ENCODE results near the gene PDK2.

The PDK2 gene

DNA sequence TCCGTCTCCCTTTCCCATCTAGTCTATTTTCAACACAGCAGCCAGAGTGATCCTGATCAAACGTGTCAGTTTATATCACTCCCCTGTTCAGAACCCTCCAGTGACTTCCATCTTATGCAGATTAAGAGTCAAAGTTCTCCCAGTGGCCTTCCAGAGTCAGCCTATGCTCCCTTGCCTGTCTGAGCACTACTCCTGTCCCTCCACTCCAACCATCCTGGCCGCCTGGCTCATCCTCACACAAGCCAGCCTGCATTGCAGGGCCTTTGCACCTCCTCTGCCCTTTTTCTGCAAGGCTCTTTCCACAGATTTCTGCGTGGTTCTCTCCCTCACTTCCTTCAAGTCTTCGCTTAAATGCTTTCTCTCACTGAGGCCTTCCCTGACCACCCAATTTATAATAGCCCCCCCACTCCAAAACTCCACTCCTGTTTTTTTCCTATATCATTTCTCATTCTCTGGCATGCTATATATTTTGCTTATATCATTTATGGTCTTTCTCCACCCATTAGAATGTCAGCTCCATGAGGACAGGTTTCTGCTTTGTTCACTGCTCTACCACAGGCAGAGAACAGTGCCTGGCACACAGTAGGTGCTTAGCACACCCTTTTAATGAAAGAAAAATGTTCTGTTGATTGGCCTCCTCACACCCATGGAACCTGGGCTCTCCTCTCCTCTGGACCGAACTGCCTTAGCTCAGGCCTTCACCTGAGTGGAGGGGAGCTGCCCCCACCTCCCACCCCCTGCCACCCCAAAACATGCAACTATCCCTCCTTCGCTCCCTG is 25.5 kb downstream of the PDK2 start:
- DNase-seq, result no peak

DNA sequence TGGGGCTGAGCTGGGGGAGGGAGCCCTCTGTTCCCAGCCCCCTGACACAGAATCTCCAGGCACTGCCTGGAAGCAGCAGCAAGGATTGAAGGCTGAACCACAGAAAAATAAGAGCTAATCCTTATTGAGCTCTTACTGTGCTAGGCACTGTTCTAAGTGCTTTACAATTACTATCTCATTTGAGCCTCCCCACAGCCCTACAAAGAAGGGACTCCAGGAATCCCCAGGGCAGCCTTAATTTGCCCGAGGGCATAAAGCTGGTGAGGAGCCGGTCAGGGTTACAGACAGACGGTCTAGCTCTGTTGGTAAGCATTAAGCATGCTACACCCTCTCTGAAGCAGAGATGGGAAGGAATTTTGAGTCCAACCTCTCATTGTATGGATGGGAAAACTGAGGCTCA is 27.8 kb downstream of the PDK2 start:
- DNase-seq, result no peak

DNA sequence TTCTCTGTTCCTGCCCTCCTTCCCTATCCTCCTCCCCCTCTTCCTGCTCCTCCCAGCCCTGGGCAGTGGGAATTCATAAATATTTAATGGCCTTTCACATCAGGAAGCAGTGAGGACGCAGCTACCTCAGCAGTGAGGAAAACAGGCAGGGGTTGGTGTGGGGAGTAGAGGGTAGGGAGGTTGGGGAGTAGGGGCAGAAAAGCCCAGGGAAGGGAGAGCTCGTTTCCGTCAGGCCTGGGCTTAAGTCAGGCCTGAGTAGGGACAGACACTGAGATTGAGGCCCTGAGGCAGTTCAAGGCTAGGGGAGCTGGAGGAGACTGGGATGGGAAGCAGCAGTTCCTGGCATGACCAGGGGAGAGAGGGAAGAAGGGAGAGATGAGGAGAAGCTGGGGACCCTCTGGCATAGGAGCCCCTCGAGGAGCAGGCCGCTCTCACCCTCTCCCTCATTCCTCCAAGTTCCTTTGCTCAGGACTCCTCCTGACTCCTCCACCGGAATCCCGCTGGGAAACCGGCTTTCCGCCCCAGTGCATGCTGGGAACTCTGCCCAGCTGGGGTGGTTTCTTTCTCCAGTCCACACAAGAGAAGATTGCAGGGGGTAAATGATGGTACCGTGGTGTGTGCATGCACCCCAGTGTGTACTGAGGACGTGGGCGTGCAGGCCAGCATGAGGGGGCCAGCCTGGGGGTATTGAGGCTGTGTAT is 28.6 kb downstream of the PDK2 start:
- no peak for DNase-seq

DNA sequence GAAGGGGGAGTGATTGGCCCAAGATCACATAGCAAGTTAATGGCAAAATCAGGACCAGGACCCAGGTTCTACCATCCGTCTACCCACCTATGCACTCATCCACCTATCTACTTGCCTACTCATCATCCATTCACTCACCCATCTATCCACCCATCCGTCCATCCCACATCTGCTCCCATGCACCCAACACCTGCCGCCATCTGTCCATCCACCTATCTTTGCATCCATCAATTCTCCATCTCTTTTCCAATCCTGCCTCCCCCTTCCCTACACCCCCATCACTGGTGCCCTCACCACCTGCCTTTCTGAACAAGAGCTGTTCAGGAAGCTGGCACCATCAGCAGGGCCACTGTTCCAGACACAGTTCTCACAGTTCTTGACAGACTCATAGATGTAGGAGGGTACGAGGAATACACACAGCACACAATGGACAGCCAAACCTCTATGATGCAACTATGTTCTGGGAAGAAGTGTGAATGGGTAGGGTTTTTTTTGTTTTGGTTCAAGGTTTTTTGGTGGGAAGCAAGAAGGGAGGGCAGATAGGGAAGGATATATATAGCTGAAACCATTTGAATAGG is 30.4 kb downstream of the PDK2 start:
- DNase-seq, result no peak

DNA sequence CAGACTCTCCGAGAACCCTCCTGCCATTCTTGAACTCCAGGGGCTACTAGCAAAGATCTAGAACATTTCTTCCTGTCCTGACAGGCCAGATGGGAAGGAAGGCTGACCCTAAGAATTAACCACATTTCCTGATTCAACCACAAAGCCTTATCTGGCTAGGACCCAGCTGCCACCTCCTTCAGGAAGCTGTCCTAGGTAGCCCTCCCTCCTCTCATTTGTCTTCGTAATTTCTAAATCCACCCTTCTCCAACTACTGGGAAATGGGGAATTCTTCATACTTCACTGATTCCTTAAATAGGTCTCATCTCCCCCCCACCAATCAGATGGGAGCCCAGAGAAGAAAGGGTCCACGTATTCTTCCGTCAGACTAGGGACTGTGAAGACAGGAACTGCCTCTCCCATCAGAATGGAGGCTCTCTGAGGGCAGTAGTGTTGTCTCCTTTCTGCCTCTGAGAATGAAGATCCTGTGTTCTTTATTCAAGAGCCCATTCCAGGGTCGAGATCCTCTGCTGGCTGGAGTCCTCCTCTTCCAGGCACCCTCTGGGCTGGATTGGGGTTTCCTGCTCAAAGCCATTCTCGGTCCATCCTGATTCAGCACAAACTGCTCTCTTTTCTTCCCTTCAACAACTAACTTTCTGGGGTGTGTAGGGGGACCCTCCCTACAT is 32.7 kb downstream of the PDK2 start:
- peak in 3 of 4 experiments; percentile 28 to 32 (median 32) for DNase-seq

DNA sequence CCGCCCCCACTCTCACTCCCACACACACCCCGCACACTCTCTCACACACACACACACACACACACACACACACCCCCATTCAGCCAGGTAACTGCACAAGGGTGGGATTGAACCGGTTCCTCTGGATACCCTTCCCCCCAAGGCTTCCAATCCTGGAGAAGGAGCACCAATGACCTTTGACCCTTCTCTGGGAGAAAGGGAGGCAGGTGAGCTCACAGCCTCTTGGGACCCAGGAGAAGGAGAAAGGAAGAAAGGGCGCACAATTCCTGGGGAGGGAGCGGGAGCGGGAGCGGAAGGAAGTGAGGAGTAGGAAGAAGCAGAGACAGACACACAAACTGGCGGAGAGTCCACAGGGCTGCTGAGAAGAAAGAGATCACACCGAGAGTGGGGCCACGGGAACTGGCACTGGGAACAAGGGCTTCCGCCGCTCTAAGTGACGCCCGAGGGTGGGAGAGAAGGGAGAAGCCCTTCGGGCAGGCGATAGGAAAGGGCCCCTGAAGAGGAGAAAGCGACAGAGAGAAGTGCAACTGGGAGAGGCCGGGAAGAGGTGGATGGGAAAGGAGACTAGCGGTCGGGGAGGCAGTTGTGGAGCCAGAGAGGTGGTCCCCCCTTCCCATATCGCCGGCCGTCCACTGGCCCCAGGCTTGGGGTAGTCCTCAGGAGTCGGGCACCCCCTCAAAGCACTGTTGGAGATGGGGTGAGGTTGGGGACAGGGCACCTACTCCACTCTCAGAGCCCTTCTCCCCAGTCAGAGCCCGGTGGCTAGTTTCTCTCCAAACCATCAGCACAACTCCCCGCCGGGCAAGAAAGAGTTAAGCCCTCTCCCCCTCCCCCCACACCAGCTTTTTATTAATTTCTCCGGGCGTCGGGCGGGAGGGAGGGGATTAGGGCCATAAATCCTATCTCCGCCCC is 33.5 kb downstream of the PDK2 start:
- DNase-seq, result peak; percentile 46 to 71 (median 60)

DNA sequence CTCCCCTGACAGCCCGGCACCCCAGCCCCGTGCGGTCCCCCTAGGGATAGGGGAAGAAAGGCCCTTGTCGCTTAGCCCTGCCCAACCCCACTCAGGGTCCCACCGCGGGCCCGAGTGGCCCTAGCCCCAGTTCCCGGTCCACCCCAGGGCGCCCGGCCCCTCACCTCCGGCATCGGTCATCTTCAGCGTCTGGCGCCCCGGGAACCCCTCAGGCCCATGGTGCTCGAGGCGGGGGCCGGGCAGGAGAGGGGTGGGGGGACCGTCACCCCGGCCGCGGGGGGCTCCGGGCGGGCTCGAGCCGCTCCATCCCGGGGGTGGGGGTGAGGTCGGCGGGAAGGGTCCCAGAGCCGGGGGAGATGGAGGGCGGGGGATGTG is 34.2 kb downstream of the PDK2 start:
- no peak for DNase-seq

DNA sequence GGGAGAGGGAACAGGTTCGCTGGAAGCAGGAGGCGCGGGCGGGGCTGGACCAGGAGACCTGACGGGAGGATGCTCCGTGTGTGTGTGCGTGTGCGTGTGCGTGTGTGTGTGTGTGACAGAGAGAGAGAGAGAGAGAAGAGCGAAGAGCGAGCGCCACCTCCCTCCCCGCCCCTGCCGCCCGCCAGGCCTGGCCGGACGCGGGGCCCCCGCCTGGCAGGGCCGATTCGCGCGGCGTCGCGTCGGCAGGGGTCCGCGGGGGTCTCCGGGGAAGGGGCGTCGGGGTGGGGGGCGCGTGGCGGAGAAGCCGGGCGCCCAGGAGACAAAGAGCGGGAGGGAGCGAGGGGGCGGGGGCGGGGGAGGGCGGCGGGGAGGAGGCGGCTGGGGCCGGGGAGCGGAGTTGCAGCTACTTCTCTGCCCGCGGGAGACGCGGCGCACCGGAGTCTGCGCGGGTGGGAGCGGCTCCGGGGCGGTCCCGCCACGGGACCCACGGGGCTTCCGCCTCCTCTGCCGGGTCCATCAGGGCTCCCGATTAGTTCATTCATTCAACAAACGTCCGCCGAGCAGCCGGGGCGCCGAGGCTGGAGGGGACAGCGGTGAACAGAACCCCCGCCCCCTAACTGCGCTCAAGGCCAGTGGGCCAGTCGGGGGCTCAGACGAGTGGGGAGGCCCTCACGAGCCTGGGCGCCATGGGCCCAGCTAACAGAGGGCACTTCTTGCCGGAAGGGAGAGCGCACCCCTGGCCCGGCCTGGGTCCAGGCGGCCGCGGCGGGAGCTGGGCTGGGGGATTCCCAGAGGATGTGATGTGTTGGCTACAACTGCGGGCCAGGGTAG is 34.8 kb downstream of the PDK2 start, which contains the start of gene SAMD14:
TSS of gene SAMD14 (minus strand) at position 433 of the 831 bp plus-strand sequence. CDS start 5,201 bp downstream, outside the sequence.
- DNase-seq, result peak; percentile 45 to 76 (median 61)

DNA sequence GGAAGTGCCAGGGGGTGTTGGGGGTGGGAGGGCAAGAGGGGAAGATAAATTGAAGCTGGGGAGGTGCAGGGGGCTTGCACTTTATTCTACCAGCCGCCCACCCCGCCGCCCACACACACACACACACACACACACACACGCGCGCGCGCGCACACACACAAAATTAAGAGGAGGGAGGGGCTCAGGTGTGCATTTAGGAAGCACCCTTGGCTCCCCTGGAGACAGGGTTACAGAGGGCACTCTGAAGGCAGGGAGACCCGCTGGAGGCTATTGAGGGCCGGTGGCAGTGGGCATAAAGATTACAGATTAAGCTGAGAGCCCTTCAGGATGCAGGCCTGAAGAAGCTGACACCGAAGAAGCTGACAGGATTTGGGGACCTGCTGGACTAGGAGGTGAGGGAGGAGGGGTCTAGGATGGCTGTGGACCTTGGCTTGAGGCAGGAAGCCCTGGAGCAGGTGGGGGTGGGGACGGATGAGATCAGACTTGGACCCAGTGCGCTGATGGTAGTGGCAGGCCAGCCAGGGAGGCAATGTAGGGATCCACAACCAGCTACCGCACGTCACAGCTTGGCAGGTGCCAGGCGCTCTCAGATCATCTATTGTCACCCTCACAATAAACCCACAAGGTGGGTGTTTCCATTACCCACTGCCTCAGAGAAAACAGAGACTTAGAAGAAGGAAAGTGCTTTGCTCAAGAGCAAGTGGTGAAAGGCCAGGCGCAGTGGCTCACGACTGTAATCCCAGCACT is 35.6 kb downstream of the PDK2 start:
- peak in 3 of 4 experiments; percentile 37 to 47 (median 38) for DNase-seq

DNA sequence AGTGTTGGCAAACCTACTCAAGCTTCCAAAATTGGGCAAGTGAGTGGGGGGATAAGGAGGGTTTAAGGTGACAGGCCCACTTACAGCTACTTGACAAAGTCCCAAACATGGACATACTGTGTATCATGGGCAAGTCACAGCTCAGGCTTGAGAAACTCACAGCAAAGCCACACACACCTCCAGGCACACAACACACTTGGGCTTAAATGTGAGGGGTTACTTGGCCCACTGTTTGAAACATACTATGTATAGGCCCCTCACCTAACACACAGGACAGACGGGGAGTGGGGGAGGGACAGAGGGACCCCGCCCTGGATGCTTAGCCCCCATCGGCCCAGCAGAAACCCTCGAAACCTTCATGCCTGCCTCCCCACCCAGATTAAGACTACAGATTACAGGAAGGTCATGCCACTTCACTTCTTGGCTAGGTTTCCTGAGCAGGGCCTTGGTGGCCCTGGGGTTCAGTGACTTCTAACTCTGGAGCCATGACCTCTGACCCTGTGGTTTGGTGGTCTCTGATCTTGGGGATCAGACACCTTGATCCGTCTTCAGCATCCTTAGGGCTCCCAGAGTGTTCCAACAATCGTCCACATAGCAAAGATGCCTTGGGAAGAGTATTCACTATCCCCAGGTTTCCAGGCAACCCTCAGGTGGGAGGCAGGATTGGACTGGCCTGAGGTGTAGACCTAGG is 37.1 kb downstream of the PDK2 start:
- DNase-seq, result peak in 1 of 4 experiments; percentile 20

DNA sequence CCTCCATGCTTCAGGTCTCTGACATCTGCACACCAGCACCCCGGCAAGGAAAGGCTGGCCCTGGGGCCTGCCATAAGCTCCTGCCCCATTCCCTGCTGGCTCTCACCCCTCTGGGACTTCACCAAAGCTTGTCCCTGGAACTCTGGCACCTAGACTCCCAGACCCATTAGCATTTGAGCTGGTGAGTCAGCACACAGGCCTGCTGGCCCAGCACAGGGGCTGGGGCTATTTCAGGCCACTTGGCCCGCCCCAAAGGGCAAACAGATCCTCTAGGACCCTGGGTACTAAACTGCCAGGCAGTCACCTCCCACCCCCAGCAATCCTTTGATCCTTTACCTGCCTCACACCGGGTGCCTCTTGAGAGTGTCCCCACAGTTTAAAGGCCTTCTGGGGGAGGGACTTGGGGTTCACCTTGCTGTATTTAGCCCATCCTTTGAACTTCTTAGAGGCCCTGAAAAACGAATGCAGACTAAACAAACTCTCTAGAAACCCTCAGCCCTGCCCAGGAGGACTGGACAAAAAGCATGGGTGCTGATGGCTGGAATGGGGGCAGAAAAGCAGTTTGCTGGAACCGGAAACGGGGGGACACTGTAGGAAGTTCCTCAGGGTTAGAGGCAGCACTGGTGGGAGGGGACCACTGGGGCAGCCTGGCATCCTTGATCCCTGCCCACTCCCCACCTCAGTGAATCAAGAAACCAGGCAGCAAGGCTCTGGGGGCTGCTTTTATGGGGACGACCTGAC is 38.0 kb downstream of the PDK2 start:
- DNase-seq, result no peak

DNA sequence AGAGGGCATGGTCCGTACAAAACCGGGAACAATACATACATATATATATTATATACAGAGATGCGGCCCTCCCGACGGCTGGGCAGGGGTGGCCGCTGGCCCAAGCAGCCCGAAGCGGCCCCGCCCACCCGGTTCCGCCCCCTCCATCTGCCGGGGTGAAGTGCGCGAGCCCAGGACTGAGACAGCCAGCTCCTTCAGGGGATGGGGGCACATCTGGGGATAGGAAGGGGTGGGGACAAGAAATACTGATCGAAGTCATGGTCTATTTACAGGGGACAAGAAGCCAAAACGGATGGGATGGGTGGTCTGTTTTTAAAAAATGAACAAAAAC is 38.6 kb downstream of the PDK2 start:
- no peak for DNase-seq

DNA sequence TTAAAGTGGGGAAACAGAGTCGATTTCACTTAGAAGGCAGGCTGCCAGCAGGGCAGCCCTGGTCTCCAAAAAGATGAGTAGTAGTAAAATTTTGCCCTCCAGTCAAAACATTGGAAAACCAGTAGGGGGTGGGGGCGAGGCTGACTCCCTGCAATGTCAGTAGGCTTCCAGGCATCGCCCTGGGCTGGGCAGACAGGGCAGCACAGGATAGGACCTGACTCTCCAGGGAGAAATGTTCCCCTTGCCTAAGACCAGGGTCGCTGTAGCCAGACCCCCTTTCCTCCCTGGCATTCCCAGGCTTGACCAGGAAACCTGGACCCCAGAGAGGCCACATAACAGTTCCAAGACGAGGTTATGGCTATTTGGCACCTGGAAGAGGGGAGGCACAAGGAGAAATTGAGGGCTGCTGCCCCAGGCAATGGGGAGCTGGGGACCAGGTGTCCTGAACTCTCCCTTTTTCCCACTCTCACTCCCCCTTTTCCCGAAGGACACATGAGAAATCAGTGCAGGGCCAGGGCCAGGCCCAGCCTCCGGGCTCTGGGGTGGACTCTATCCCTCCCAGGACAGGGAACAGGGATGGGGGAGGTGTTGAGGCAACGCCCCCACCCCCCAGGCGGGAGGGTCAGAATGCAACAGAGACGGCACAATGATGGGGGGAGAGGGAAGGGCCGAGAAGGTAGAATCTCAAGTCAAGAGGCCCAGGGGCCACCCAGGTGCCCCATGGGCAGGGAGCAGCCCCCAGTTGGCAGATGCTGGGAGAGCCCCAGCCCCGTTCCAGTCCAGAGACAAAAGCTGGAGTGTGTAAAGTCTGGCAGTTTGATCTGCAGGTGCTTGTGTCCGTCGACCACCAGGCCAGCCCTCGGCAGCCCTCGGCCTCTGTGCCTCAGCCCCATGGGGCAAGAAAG is 39.3 kb downstream of the PDK2 start:
- DNase-seq, result no peak

DNA sequence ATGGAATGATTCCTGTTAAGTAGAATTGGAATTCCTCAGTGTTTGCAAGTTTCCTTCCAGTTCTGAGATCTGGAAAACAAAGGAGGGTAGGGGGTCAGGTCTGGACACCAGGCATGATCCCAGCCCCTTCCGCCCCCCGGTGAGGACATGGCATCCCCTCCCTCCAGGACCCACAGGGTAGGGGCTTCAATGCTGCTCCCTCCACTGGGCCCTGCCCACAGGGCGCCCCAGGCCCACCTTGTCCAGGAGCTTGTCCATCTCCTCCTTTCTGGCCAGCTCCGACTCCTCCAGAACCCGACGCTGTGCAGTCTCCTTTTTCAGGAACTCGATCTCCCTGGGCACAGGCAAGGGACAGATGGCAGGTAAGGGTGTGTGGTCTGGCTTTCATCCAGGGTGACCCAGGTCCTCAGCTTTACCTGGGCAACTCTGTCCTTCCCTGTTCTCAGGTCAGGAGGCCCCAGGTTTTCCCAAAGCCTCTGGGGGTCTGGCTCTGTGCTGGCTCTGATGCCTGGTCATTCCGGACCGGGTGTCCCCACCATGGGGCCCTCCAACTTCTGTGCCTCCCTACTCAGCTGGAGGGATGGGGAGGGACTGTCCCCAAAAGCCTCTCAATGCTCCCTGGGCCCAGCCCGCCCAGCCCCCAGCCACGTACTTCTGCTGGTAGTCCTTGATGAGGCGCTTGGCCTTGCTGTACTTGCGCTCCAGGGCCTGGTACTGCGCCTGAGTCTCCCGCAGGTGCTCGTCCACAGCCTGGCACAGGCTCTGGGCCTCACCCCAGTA is 40.4 kb downstream of the PDK2 start:
- no peak for DNase-seq

DNA sequence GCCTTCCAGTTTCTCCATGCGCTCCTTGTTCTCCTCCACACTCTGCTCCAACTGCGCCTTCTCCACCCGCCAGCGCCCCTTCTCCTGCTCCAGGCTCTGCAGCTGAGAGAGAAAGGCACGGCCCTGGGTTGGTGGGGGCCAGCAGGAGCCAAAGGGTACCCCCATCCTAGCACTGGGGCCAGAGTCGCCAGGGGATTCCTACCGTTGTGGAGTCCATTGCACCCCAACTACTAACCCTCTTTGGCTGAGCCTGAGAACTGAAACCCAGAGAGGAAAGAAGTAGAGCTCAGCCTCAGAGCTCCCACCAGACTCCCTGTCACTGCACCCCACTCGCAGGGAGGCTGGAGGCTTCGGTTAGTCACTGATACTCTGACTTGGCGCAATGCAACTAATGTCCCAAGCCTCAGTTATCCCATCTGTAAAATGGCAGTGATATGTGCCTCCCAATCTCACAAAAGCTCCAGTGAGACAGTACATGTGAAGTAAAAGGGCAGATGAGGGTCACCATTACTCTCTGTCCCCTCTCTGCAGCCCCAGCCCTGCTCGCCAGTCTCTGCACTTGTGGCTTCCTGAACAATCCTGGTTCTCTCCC is 41.0 kb downstream of the PDK2 start:
- no peak for DNase-seq

DNA sequence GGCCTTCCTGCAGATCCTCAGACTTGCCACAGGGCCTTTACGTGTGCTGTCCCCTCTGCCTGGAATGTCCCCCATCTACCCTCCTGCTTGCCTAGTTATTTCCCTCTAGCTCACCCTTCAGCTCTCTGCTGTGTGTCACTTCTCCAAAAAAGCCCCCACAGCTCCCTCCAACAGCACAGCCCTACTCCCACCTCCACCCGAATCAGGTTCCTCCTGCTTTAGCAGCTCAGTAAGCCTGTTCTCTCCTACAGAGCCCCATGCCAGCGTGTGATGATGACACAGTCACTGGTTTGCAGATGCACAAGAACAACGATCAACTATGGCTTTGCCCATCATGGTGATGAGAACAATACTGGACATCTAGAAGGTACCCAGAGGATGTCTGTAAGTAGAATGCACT is 41.9 kb downstream of the PDK2 start:
- DNase-seq, result peak; percentile 64 to 85 (median 79)

All from suppressor macrophage (primary cell).